HepG2 (cell line): ENCODE data around the gene ARHGDIA. TPM values are rescaled to one million over a fixed set of nuclear protein-coding genes. Genes with fewer than 3 reads are reported as not detected.
A peak's percentile ranks its signal among the peaks of the same experiment; 100 is the strongest.

Experiments
- BRCA1 ChIP-seq: sonication (generic); formaldehyde crosslinking; IDR thresholded peaks from 2 replicates; pipeline ENCODE4 v1.4.0; 2020; ENCODE audit warnings: missing genetic modification reagents
- CEBPB ChIP-seq: IDR thresholded peaks from 2 replicates; pipeline ENCODE4 v1.6.1; 2011; ENCODE audit warnings: low read depth, low read length, improper control_type of control experiment, borderline replicate concordance
- HMG20A ChIP-seq: IDR thresholded peaks from 2 replicates; pipeline ENCODE4 v1.6.1; 2016; ENCODE audit warnings: borderline replicate concordance
- IRX3 ChIP-seq: sonication (generic); formaldehyde crosslinking; IDR thresholded peaks from 2 replicates; pipeline ENCODE4 v1.8.1; 2023; ENCODE audit warnings: mild to moderate bottlenecking, low read depth, missing genetic modification reagents, borderline replicate concordance
- KMT2A ChIP-seq: sonication (generic); formaldehyde crosslinking; IDR thresholded peaks from 2 replicates; pipeline ENCODE4 v1.4.0; 2020; ENCODE audit warnings: missing genetic modification reagents
- MAFG ChIP-seq: sonication (generic); formaldehyde crosslinking; IDR thresholded peaks from 2 replicates; pipeline ENCODE4 v1.5.1; 2020; ENCODE audit warnings: mild to moderate bottlenecking, missing genetic modification reagents
- MAZ ChIP-seq, 2 experiments: sonication (generic) in 1 of 2; formaldehyde crosslinking in 1 of 2; IDR thresholded peaks; 2 replicates each; pipeline versions ENCODE4 v1.5.0 to v1.6.1; 2012 to 2020; ENCODE audit warnings: low read depth in 2 of 2, mild to moderate bottlenecking in 2 of 2, borderline replicate concordance in 1 of 2, improper control_type of control experiment in 1 of 2, low read length in 1 of 2, missing genetic modification reagents in 1 of 2, moderate library complexity in 1 of 2
- MTERF4 ChIP-seq: sonication (generic); formaldehyde crosslinking; IDR thresholded peaks from 2 replicates; pipeline ENCODE4 v1.8.0; 2023; ENCODE audit warnings: mild to moderate bottlenecking, missing genetic modification reagents
- NFKBIZ ChIP-seq: IDR thresholded peaks from 2 replicates; pipeline ENCODE4 v1.6.1; 2018; ENCODE audit warnings: missing genetic modification reagents, missing compliant biosample characterization
- POGZ ChIP-seq: sonication (generic); formaldehyde crosslinking; IDR thresholded peaks from 2 replicates; pipeline ENCODE4 v1.4.0; 2020; ENCODE audit warnings: mild to moderate bottlenecking, missing genetic modification reagents
- POLR2AphosphoS5 ChIP-seq: IDR thresholded peaks from 2 replicates; pipeline ENCODE4 v1.6.1; 2012; ENCODE audit warnings: low read depth, low read length
- POLR2G ChIP-seq: fragments of 200-400 bp; formaldehyde crosslinking; IDR thresholded peaks from 2 replicates; pipeline ENCODE4 v1.6.1; 2018; ENCODE audit warnings: mild to moderate bottlenecking, low read depth, low read length, moderate library complexity
- RCOR2 ChIP-seq: IDR thresholded peaks from 2 replicates; pipeline ENCODE4 v1.6.1; 2016; ENCODE audit warnings: missing biosample characterization, missing genetic modification reagents
- U2AF1 ChIP-seq: fragments of 200-400 bp; formaldehyde crosslinking; optimal IDR thresholded peaks from 2 replicates; pipeline ENCODE3; 2017; ENCODE audit warnings: mild to moderate bottlenecking, low read depth, low read length
- ZNF263 ChIP-seq: sonication (generic); formaldehyde crosslinking; IDR thresholded peaks from 2 replicates; pipeline ENCODE4 v1.4.0; 2020; ENCODE audit warnings: missing genetic modification reagents
- ZNF3 ChIP-seq: IDR thresholded peaks from 2 replicates; pipeline ENCODE4 v1.7.0; 2017; ENCODE audit warnings: inconsistent platforms
- ZNF576 ChIP-seq: sonication (generic); formaldehyde crosslinking; IDR thresholded peaks from 2 replicates; pipeline ENCODE4 v1.4.0; 2020; ENCODE audit warnings: mild to moderate bottlenecking, missing genetic modification reagents
- ZXDC ChIP-seq: sonication (generic); formaldehyde crosslinking; IDR thresholded peaks from 2 replicates; pipeline ENCODE4 v1.5.0; 2020; ENCODE audit warnings: mild to moderate bottlenecking, missing genetic modification reagents
- polyA plus RNA-seq, 8 experiments: library from polyadenylated mRNA; depleted of rRNA in 3 of 8; stranded (reverse) in 7 of 8; unstranded in 1 of 8; fragments of >200 nt; fragmentation: Illumina TruSeq in 4 of 8; extraction: Trizol in 4 of 8; gene quantifications; 2 replicates each; pipeline versions ENCODE4 v1.2.1 to v1.2.3, GENCODE V29; 2011 to 2016; ENCODE audit warnings: low read depth in 4 of 8, missing spikeins in 1 of 8, mixed read lengths in 1 of 8; ENCODE audit not compliant: insufficient read depth in 1 of 8
- total RNA-seq, 5 experiments: library from RNA; depleted of rRNA; stranded (reverse); fragments of >200 nt; fragmentation: Illumina TruSeq; extraction: Trizol; gene quantifications; 2 replicates each; pipeline ENCODE4 v1.2.3, GENCODE V29; 2016; ENCODE audit warnings: low read depth in 1 of 5

ARHGDIA gene
- total and polyA plus RNA-seq, 2 of the 13 experiments (the other 11 are each of a cell fraction or from before 2014, with no cell fraction given), result 40.0 to 64.0 TPM

- TF ChIP-seq POLR2G, result peak; percentile 78
- TF ChIP-seq U2AF1, result peak; percentile 19
- TF ChIP-seq RCOR2 (CRISPR knock-in tag), result no peak
- 0 out of 2 replicates have a peak, but pooled peaks have one; percentile 36 for TF ChIP-seq IRX3 (CRISPR knock-in tag)
- no peak for TF ChIP-seq HMG20A (CRISPR knock-in tag)
- no peak for TF ChIP-seq BRCA1 (CRISPR knock-in tag)
- 0 out of 2 replicates have a peak, but pooled peaks have one; percentile 46 for TF ChIP-seq ZXDC (CRISPR knock-in tag)
- TF ChIP-seq POLR2AphosphoS5, result peak; percentile 56
- TF ChIP-seq CEBPB, result peak; percentile 56
- TF ChIP-seq KMT2A (CRISPR knock-in tag), result no peak
- TF ChIP-seq MTERF4, result 0 out of 2 replicates have a peak, but pooled peaks have one; percentile 27
- no peak for TF ChIP-seq NFKBIZ
- no peak for TF ChIP-seq MAFG (CRISPR knock-in tag)
- no peak for TF ChIP-seq POGZ (CRISPR knock-in tag)
- TF ChIP-seq ZNF576 (CRISPR knock-in tag), result 0 out of 2 replicates have a peak, but pooled peaks have one; percentile 55
- TF ChIP-seq ZNF3 (CRISPR knock-in tag), result no peak
- TF ChIP-seq MAZ (IDR thresholded peaks at IDR 0.05; ENCODE audit: borderline replicate concordance, low read depth, low read length), result no peak
- peak; percentile 26; the same call in 1 of the 2 replicates for TF ChIP-seq MAZ (CRISPR knock-in tag; IDR thresholded peaks at IDR 0.05; ENCODE audit: low read depth)
- 0 out of 2 replicates have a peak, but pooled peaks have one; percentile 7 for TF ChIP-seq ZNF263
- TF ChIP-seq, all 625 proteins: peak for 32
Measured at GRCh38 chr17:81842725-81843504, 28.2 kb downstream of the ARHGDIA start (continued).
